HepG2 (cell line): ENCODE measurements around the gene PPIP5K2. TPM values are rescaled to one million over a fixed set of nuclear protein-coding genes. Genes with fewer than 3 reads are reported as not detected.

Source experiments
- ATAC-seq: fragments of 200-7000 bp; cut with Tn5 transposase; 3 replicates; pipeline ENCODE4 v1.9.1; 2020; ENCODE audit warnings: mild to moderate bottlenecking, moderate library complexity
- BruUV-seq: library from RNA; stranded (reverse); fragments of 400-500 nt; replicated peaks from 2 replicates; lab custom pipeline; 2021; lab: Mats Ljungman, UMichigan
- CTCF ChIA-PET: fragments of 300-600 bp; formaldehyde crosslinking; extraction: SDS; loops from one replicate; lab custom pipeline; 2021; ENCODE audit warnings: low total read pairs, inconsistent platforms, low intra/inter-chr PET ratio; lab: Yijun Ruan, JAX
- POLR2A ChIA-PET: fragments of 350-600 bp; sonication (Branson Sonifier 250); formaldehyde crosslinking; loops from one replicate; lab custom pipeline; 2020; ENCODE audit warnings: antibody characterized with exemption, inconsistent platforms; lab: Yijun Ruan, JAX
- DNase-seq: peaks from one replicate; pipeline ENCODE4 v3.0.0-alpha.2; 2015; ENCODE audit warnings: low spot score
- FAIRE-seq: peaks from 3 replicates; lab custom pipeline; 2011; peaks lifted over from hg19 to GRCh38; lab: Jason Lieb, UNC
- H2AFZ ChIP-seq: one replicate; pipeline ENCODE4 v1.6.1; 2011; ENCODE audit warnings: low read length, inconsistent platforms
- H3K27ac ChIP-seq: fragments of 300-600 bp; 3 replicates; pipeline ENCODE4 v1.8.0; 2011; ENCODE audit warnings: mixed run types, mild to moderate bottlenecking, mixed read lengths, low read length, inconsistent platforms; ENCODE audit not compliant: insufficient read depth; ENCODE audit errors: extremely low read length
- H3K27me3 ChIP-seq, 2 experiments: fragments of 200-600 bp in 1 of 2; 2 replicates in 1 of 2; 3 replicates in 1 of 2; pipeline versions ENCODE4 v1.6.0 to v1.8.0; 2011; ENCODE audit warnings: low read length in 2 of 2, mild to moderate bottlenecking in 2 of 2, moderate library complexity in 2 of 2, inconsistent platforms in 1 of 2; ENCODE audit not compliant: insufficient read depth in 2 of 2, control insufficient read depth in 1 of 2
- H3K36me3 ChIP-seq, 2 experiments: fragments of 200-600 bp in 1 of 2; replicated peaks in 1 of 2; 2 replicates in 1 of 2; 3 replicates in 1 of 2; pipeline versions ENCODE4 v1.5.1 to v1.8.0; 2011; ENCODE audit warnings: low read length in 2 of 2, inconsistent platforms in 1 of 2; ENCODE audit not compliant: insufficient read depth in 2 of 2, control insufficient read depth in 1 of 2
- H3K4me1 ChIP-seq: 2 replicates; pipeline ENCODE4 v1.5.1; 2012; ENCODE audit warnings: low read length, inconsistent platforms; ENCODE audit not compliant: insufficient read depth
- H3K4me2 ChIP-seq: 2 replicates; pipeline ENCODE4 v1.6.0; 2011; ENCODE audit warnings: low read depth, low read length, inconsistent platforms
- H3K4me3 ChIP-seq, 3 experiments: fragments of 200-600 bp in 1 of 3; sonication (generic), shearing (Covaris generic) in 1 of 3; replicated peaks in 1 of 3; 2 replicates each; pipeline ENCODE4 v1.5.1; 2011 to 2016; ENCODE audit warnings: low read length in 3 of 3, inconsistent platforms in 2 of 3, low read depth in 2 of 3, mild to moderate bottlenecking in 2 of 3, control low read depth in 1 of 3, mixed read lengths in 1 of 3; ENCODE audit not compliant: insufficient read depth in 1 of 3
- H3K79me2 ChIP-seq: one replicate; pipeline ENCODE4 v1.6.1; 2011; ENCODE audit warnings: low read length, inconsistent platforms; ENCODE audit not compliant: insufficient read depth
- H3K9ac ChIP-seq: 2 replicates; pipeline ENCODE4 v1.6.0; 2011; ENCODE audit warnings: mild to moderate bottlenecking, low read depth, low read length, inconsistent platforms; ENCODE audit not compliant: insufficient read depth
- H3K9me3 ChIP-seq: 2 replicates; pipeline ENCODE4 v1.5.1; 2012; ENCODE audit warnings: mild to moderate bottlenecking, low read length
- H4K20me1 ChIP-seq: 2 replicates; pipeline ENCODE4 v1.6.0; 2011; ENCODE audit warnings: inconsistent platforms, mild to moderate bottlenecking, low read length, moderate library complexity; ENCODE audit not compliant: insufficient read depth
- HINFP ChIP-seq: sonication (generic); formaldehyde crosslinking; IDR thresholded peaks from 2 replicates; pipeline ENCODE4 v1.4.0; 2020; ENCODE audit warnings: low read depth, mild to moderate bottlenecking, missing genetic modification reagents
- MTA3 ChIP-seq: sonication (generic); formaldehyde crosslinking; IDR thresholded peaks from 2 replicates; pipeline ENCODE4 v1.4.0; 2020; ENCODE audit warnings: missing genetic modification reagents
- SMAD3 ChIP-seq: sonication (generic); formaldehyde crosslinking; IDR thresholded peaks from 2 replicates; pipeline ENCODE4 v1.4.0; 2020; ENCODE audit warnings: missing genetic modification reagents
- TRAFD1 ChIP-seq: sonication (generic); formaldehyde crosslinking; IDR thresholded peaks from 2 replicates; pipeline ENCODE4 v1.5.1; 2020; ENCODE audit warnings: missing genetic modification reagents, mild to moderate bottlenecking, borderline replicate concordance
- WGBS: methylation state at CpG from one replicate; pipeline ENCODE4 v1.1.6; 2017; ENCODE audit warnings: low lambda C conversion rate; 5-methylcytosine and 5-hydroxymethylcytosine counted together
- in situ Hi-C: cut with HindIII; loops from 2 replicates; pipeline ENCODE4 v1.10.0; 2017; ENCODE audit warnings: low pct_unique_long_range_greater_than_20kb; ENCODE audit not compliant: extremely low pct_ligation_motif_present
- intact Hi-C: fragments of 100-400 bp; cut with micrococcal nuclease; formaldehyde crosslinking; loops from one replicate; pipeline ENCODE4 v1.10.0; 2022; ENCODE audit not compliant: unreplicated experiment
- polyA plus RNA-seq, 8 experiments: library from polyadenylated mRNA; depleted of rRNA in 3 of 8; stranded (reverse) in 7 of 8; unstranded in 1 of 8; fragments of >200 nt; fragmentation: Illumina TruSeq in 4 of 8; extraction: Trizol in 4 of 8; gene quantifications; 2 replicates each; pipeline versions ENCODE4 v1.2.1 to v1.2.3, GENCODE V29; 2011 to 2016; ENCODE audit warnings: low read depth in 4 of 8, missing spikeins in 1 of 8, mixed read lengths in 1 of 8; ENCODE audit not compliant: insufficient read depth in 1 of 8
- total RNA-seq, 5 experiments: library from RNA; depleted of rRNA; stranded (reverse); fragments of >200 nt; fragmentation: Illumina TruSeq; extraction: Trizol; gene quantifications; 2 replicates each; pipeline ENCODE4 v1.2.3, GENCODE V29; 2016; ENCODE audit warnings: low read depth in 1 of 5
- TF ChIP-seq, protein P1 (sequence below): sonication (generic); formaldehyde crosslinking; conservative IDR thresholded peaks from 2 replicates; pipeline ENCODE4 v1.8.1; 2023; ENCODE audit warnings: missing genetic modification reagents

PPIP5K2 gene
- total and polyA plus RNA-seq, 2 of the 13 experiments (the other 11 are each of a cell fraction or from before 2014, with no cell fraction given) = 19.7 to 45.6 TPM

DNA sequence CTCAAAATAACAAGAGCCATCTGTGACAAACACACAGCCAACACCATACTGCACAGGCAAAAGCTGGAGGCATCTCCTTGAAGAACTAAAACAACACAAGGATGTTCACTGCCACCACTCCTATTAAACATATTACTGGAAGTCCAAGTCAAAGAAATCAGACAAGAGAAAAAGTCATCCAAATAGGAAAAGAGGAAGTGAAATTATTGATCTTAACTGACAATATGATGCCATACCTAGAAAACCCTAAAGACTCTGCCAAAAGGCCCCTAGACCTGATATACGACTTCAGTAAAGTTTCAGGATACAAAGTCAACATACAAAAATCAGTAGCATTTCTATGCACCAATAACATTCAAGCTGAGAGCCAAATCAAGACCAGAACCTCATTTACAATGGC lies 108.5 kb downstream of the PPIP5K2 start:
- intact Hi-C loops = no loop called here
- in situ Hi-C loops = no loop called here
- DNase-seq = no peak
- no peak overlapping the region for H3K4me2 ChIP-seq
- no peaks in the 10 kb centered on the region for H3K79me2 ChIP-seq
- ChIA-PET POLR2A (no interaction called here), CTCF (no interaction called here)
- no peak overlapping the region for H2AFZ ChIP-seq
- no peaks in the 10 kb centered on the region for H3K9me3 ChIP-seq
- WGBS = 9% methylated on average over 1 of the region's 1 CpG
- 0 out of 5 replicates have a peak, but pooled peaks cover 0 to 1% of the 10 kb centered on the region in 2 experiments for H3K27me3 ChIP-seq
- TF ChIP-seq TRAFD1 (CRISPR knock-in tag) (no peak), HINFP (CRISPR knock-in tag) (no peak), SMAD3 (no peak), MTA3 (CRISPR knock-in tag) (no peak)
- TF ChIP-seq, protein P1, sequence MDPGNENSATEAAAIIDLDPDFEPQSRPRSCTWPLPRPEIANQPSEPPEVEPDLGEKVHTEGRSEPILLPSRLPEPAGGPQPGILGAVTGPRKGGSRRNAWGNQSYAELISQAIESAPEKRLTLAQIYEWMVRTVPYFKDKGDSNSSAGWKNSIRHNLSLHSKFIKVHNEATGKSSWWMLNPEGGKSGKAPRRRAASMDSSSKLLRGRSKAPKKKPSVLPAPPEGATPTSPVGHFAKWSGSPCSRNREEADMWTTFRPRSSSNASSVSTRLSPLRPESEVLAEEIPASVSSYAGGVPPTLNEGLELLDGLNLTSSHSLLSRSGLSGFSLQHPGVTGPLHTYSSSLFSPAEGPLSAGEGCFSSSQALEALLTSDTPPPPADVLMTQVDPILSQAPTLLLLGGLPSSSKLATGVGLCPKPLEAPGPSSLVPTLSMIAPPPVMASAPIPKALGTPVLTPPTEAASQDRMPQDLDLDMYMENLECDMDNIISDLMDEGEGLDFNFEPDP (CRISPR knock-in tag) = no peak
- peaks cover 6% of the 10 kb centered on the region; the same call in 1 of the 2 replicates for H3K4me1 ChIP-seq
- no peak for FAIRE-seq
- H3K9ac ChIP-seq = no peak overlapping the region
- no peaks in the 10 kb centered on the region for H4K20me1 ChIP-seq
- no peaks in the 10 kb centered on the region for H3K36me3 ChIP-seq
- no peak overlapping the region for H3K4me3 ChIP-seq
- H3K27ac ChIP-seq = no peak overlapping the region
- BruUV-seq = no TSS peak
- ATAC-seq = no peak
